ENCODE data around the gene ARMC7. TPM values are rescaled to one million over a fixed set of nuclear protein-coding genes. Genes with fewer than 3 reads are reported as not detected.

ARMC7 gene
- total and polyA plus RNA-seq, 2 of the 4 experiments (the other 2 are of a cell fraction), result 1.8 to 6.9 TPM

DNA sequence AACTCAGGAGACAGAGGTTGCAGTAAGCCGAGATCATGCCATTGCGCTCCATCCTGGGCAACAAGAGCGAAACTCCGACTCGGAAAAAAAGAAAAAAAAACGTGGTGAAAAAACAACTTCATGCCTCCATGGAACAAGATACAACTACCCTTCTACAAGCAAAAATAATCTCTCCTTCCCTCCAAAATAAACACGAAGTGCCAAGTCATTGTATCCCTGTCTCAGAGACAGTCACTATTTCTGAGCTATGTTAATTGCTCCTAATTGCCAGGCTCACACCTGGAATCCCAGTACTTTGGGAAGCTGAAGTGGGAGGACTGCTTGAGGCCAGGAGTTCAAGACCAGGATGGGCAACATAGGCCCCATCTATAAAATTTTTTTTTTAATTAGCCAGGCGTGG is 41.0 kb upstream of the ARMC7 start:
- in situ Hi-C loops (cut with MboI; ENCODE audit: low sequenced_read_pairs), result loop anchor here (10.0 to 25.0 kb wide), 2 partner anchors 136 to 344 kb away; partner anchors contain the start of genes GRB2 and NUP85

More for the DNA sequence above, 41.0 kb upstream of the ARMC7 start:
- ChIA-PET CTCF (interaction anchor here (0.6 kb wide), 1 partner anchor 45 kb away, joined by 3 read pairs; no protein-coding TSS in a partner anchor), POLR2A (ENCODE audit: unreplicated experiment) (no interaction called here)
- no peak overlapping the region for H3K4ac ChIP-seq (ENCODE audit: low read depth, low read length)
- TF ChIP-seq RAD21 (IDR thresholded peaks at IDR 0.05; ENCODE audit: low read length) (no peak), RFX5 (IDR thresholded peaks at IDR 0.05; ENCODE audit: low read depth, low read length) (no peak), CHD1 (IDR thresholded peaks at IDR 0.05; ENCODE audit: low read depth, low read length) (no peak), NFE2L2 (IDR thresholded peaks at IDR 0.05; ENCODE audit: low read depth, low read length) (no peak), FOS (IDR thresholded peaks at IDR 0.05; ENCODE audit: low read depth, low read length) (no peak), SMC3 (IDR thresholded peaks at IDR 0.05; ENCODE audit: low read depth, low read length) (no peak), MXI1 (IDR thresholded peaks at IDR 0.05; ENCODE audit: borderline replicate concordance, low read depth, low read length) (no peak)
- TF ChIP-seq, protein P1, sequence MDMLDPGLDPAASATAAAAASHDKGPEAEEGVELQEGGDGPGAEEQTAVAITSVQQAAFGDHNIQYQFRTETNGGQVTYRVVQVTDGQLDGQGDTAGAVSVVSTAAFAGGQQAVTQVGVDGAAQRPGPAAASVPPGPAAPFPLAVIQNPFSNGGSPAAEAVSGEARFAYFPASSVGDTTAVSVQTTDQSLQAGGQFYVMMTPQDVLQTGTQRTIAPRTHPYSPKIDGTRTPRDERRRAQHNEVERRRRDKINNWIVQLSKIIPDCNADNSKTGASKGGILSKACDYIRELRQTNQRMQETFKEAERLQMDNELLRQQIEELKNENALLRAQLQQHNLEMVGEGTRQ (IDR thresholded peaks at IDR 0.05; ENCODE audit: low read depth, low read length), result no peak
- TF ChIP-seq, protein P2, sequence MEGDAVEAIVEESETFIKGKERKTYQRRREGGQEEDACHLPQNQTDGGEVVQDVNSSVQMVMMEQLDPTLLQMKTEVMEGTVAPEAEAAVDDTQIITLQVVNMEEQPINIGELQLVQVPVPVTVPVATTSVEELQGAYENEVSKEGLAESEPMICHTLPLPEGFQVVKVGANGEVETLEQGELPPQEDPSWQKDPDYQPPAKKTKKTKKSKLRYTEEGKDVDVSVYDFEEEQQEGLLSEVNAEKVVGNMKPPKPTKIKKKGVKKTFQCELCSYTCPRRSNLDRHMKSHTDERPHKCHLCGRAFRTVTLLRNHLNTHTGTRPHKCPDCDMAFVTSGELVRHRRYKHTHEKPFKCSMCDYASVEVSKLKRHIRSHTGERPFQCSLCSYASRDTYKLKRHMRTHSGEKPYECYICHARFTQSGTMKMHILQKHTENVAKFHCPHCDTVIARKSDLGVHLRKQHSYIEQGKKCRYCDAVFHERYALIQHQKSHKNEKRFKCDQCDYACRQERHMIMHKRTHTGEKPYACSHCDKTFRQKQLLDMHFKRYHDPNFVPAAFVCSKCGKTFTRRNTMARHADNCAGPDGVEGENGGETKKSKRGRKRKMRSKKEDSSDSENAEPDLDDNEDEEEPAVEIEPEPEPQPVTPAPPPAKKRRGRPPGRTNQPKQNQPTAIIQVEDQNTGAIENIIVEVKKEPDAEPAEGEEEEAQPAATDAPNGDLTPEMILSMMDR (conservative IDR thresholded peaks at IDR 0.05; ENCODE audit: low read depth, low read length), result no peak
- H2BK20ac ChIP-seq (ENCODE audit: low read depth, low read length), result no peak overlapping the region
- H3K9me3 ChIP-seq (ENCODE audit: control insufficient read depth, insufficient read depth, low read length), result no peaks in the 10 kb centered on the region
- dilution Hi-C loops (cut with HindIII; ENCODE audit: low sequenced_read_pairs, unreplicated experiment) (no loop called here), intact Hi-C loops (cut with micrococcal nuclease) (loop anchor here (10.0 kb wide), 1 partner anchor 136 kb away; the partner anchor contains the start of gene NUP85)
- no peak overlapping the region for H3K4me2 ChIP-seq (ENCODE audit: low read depth, low read length)
- H4K8ac ChIP-seq (ENCODE audit: low read depth in 2 of 2, low read length in 2 of 2), result no peak overlapping the region
- H2BK5ac ChIP-seq (ENCODE audit: low read depth, low read length, poor library complexity, severe bottlenecking), result no peak overlapping the region
- no peak overlapping the region for H3K18ac ChIP-seq (ENCODE audit: low read depth, low read length)
- H2AK9ac ChIP-seq (replicated peaks; ENCODE audit: low read depth, low read length, poor library complexity), result no peak overlapping the region
- H3K36me3 ChIP-seq (ENCODE audit: control insufficient read depth, insufficient read depth, low read length), result peaks cover 15% of the 10 kb centered on the region; the same call in 1 of the 2 replicates
- H3K23ac ChIP-seq (ENCODE audit: low read depth, low read length), result no peak overlapping the region
- no peak overlapping the region for H3K14ac ChIP-seq (replicated peaks; ENCODE audit: low read depth, low read length)
- no TSS peak for BruUV-seq (replicated peaks)
- H3K27me3 ChIP-seq (ENCODE audit: control insufficient read depth, insufficient read depth, low read length), result no peaks in the 10 kb centered on the region
- H3K4me3 ChIP-seq (ENCODE audit: insufficient read depth, low read depth, low read length), result no peak overlapping the region
- no peak overlapping the region for H3K56ac ChIP-seq (ENCODE audit: extremely low read depth, insufficient read depth, low read length)
- H2BK120ac ChIP-seq (ENCODE audit: low read depth, low read length), result no peak overlapping the region
- no peak overlapping the region for H2BK15ac ChIP-seq (ENCODE audit: low read depth, low read length)
- no peak overlapping the region for H4K5ac ChIP-seq (ENCODE audit: low read depth, low read length)
- WGBS, 2 experiments (ENCODE audit: extremely low coverage in 2 of 2, insufficient read length in 1 of 2), result 100% methylated on average over 1 of the region's 8 CpGs; no CpG with 5 or more reads in 1 of the 2 experiments
- ATAC-seq (ENCODE audit: low read depth) (no peak), DNase-seq (no peak)
- H3K4me1 ChIP-seq (ENCODE audit: control insufficient read depth, insufficient read depth, low read length), result no peaks in the 10 kb centered on the region
- peaks cover 0 to under 1% of the 10 kb centered on the region in 2 experiments; a peak in 1 of 4 replicates for H3K79me1 ChIP-seq (ENCODE audit: low read depth in 1 of 2, low read length in 2 of 2)
- no peak overlapping the region for H3K27ac ChIP-seq (ENCODE audit: insufficient read depth, low read length)
- no peak overlapping the region for H4K91ac ChIP-seq (ENCODE audit: insufficient read depth, low read depth, low read length)
- H2AK5ac ChIP-seq (ENCODE audit: low read depth, low read length), result no peak overlapping the region
- H4K20me1 ChIP-seq (ENCODE audit: insufficient read depth, low read length), result no peaks in the 10 kb centered on the region
- no peak overlapping the region for H2AFZ ChIP-seq (replicated peaks; ENCODE audit: low read length, poor library complexity)
- no peak overlapping the region for H3K9ac ChIP-seq (ENCODE audit: low read depth, low read length)
- H3K9me1 ChIP-seq (ENCODE audit: insufficient read depth, low read length), result 0 out of 2 replicates have a peak, but pooled peaks cover 3% of the 10 kb centered on the region
